HEK293T (cell line): ENCODE data around the gene HS6ST2.
A peak's percentile ranks its signal among the peaks of the same experiment; 100 is the strongest.
"Not testable (repeated sequence)": the region's sequence is repeated elsewhere in the genome, so short reads cannot be mapped to it uniquely, and the experiment has no call there.

ENCODE experiments used
- CTCF ChIA-PET: fragments of 350-600 bp; formaldehyde crosslinking; extraction: SDS; loops from one replicate; lab custom pipeline; 2021; ENCODE audit warnings: antibody characterized with exemption, inconsistent platforms; lab: Yijun Ruan, JAX
- POLR2A ChIA-PET: fragments of 350-600 bp; formaldehyde crosslinking; extraction: SDS; loops from one replicate; lab custom pipeline; 2020; ENCODE audit warnings: antibody characterized with exemption, inconsistent platforms; lab: Yijun Ruan, JAX
- DNase-seq: peaks from one replicate; pipeline ENCODE4 v3.0.0; 2012; ENCODE audit warnings: mixed read lengths; ENCODE audit errors: extremely low spot score
- ARNT ChIP-seq: fragments of 450-650 bp; IDR thresholded peaks from 2 replicates; pipeline ENCODE4 v1.6.1; 2017; ENCODE audit warnings: mild to moderate bottlenecking
- BHLHE40 ChIP-seq: fragments of 450-650 bp; IDR thresholded peaks from 2 replicates; pipeline ENCODE4 v1.6.1; 2016; ENCODE audit warnings: mild to moderate bottlenecking, moderate library complexity, borderline replicate concordance
- CTBP1 ChIP-seq: fragments of 450-650 bp; IDR thresholded peaks from 2 replicates; pipeline ENCODE4 v1.6.1; 2016; ENCODE audit warnings: borderline replicate concordance
- ELF4 ChIP-seq: fragments of 450-650 bp; IDR thresholded peaks from 2 replicates; pipeline ENCODE4 v1.6.1; 2017; ENCODE audit warnings: antibody characterized with exemption
- FOXA1 ChIP-seq: fragments of 450-650 bp; IDR thresholded peaks from 2 replicates; pipeline ENCODE4 v1.6.1; 2016; ENCODE audit warnings: mild to moderate bottlenecking
- FOXK2 ChIP-seq: fragments of 450-650 bp; IDR thresholded peaks from 2 replicates; pipeline ENCODE4 v1.6.1; 2016; ENCODE audit warnings: mild to moderate bottlenecking
- FOXM1 ChIP-seq: fragments of 450-650 bp; IDR thresholded peaks from 2 replicates; pipeline ENCODE4 v1.6.1; 2017; ENCODE audit warnings: mild to moderate bottlenecking, borderline replicate concordance
- HDGF ChIP-seq: fragments of 450-650 bp; IDR thresholded peaks from 2 replicates; pipeline ENCODE4 v1.6.1; 2017; ENCODE audit warnings: antibody characterized with exemption, borderline replicate concordance
- L3MBTL2 ChIP-seq: fragments of 450-650 bp; conservative IDR thresholded peaks from 2 replicates; pipeline ENCODE4 v1.6.1; 2016; ENCODE audit warnings: mild to moderate bottlenecking
- LEF1 ChIP-seq: fragments of 450-650 bp; IDR thresholded peaks from 2 replicates; pipeline ENCODE4 v1.6.1; 2017; ENCODE audit warnings: mild to moderate bottlenecking, borderline replicate concordance
- NFRKB ChIP-seq: fragments of 450-650 bp; IDR thresholded peaks from 2 replicates; pipeline ENCODE4 v1.6.1; 2016; ENCODE audit warnings: mild to moderate bottlenecking, moderate library complexity
- SP1 ChIP-seq: fragments of 450-650 bp; IDR thresholded peaks from 2 replicates; pipeline ENCODE4 v1.6.1; 2017
- SUZ12 ChIP-seq: fragments of 450-650 bp; IDR thresholded peaks from 2 replicates; pipeline ENCODE4 v1.6.1; 2016; ENCODE audit warnings: mild to moderate bottlenecking
- TARDBP ChIP-seq: fragments of 450-650 bp; IDR thresholded peaks from 2 replicates; pipeline ENCODE4 v1.6.1; 2016
- ZNF384 ChIP-seq: fragments of 450-650 bp; IDR thresholded peaks from 2 replicates; pipeline ENCODE4 v1.6.1; 2016
- TF ChIP-seq, protein P1 (sequence below): fragments of 450-650 bp; IDR thresholded peaks from 2 replicates; pipeline ENCODE4 v1.6.1; 2016

The HS6ST2 gene

DNA sequence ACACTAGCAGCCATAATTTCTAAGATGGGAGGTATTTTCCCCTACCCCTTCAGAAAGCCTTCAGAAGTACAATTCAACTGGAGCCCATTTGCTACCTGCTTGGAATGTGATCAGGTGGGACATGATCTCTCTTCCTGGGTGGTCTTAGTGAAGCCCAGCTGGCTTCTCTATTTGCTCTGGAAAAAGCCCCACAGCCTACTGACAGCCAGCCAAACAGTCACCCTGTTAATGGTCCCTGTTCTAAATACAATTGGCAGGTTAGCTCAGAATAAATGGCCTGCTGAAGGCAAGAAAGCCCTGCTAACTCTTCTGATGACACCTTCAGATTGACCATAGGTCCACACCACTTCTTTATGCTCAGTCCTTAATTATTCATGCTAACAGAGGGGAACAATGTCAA lies 39.9 kb downstream of the HS6ST2 start:
- POLR2A ChIA-PET: no interaction called here
- no peak for DNase-seq

DNA sequence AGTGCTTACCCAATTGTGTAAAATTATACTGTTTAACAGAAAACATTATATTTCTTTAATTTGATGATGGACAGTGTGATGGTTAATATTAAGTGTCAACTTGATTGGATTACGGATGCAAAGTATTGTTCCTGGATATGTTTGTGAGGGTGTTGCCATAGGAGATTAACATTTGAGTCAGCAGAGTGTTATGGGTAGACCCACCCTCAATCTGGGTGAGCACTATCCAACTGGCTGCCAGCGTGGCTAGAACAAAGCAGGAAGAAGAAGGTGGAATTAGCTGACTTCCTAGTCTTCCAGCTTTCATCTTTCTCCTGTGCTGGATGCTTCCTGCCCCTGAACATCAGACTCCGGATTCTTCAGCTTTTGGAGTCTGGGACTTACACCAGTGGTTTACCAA lies 42.1 kb downstream of the HS6ST2 start:
- no peak for DNase-seq
- no peak for TF ChIP-seq SUZ12
- no peak for TF ChIP-seq LEF1
- no peak for TF ChIP-seq FOXM1
- TF ChIP-seq SP1: no peak
- TF ChIP-seq ARNT: no peak
- TF ChIP-seq ZNF384: no peak
- TF ChIP-seq TARDBP: no peak
- POLR2A ChIA-PET: no interaction called here
- CTCF ChIA-PET: no interaction called here

More for the DNA sequence above, 39.9 kb downstream of the HS6ST2 start:
- TF ChIP-seq SP1 (no peak), SUZ12 (no peak), CTBP1 (no peak), BHLHE40 (no peak), TARDBP (no peak), FOXK2 (no peak), FOXM1 (no peak), NFRKB (no peak), L3MBTL2 (no peak), HDGF (no peak), ARNT (no peak), ELF4 (no peak), FOXA1 (no peak), ZNF384 (no peak), LEF1 (no peak)
- TF ChIP-seq, protein P1, sequence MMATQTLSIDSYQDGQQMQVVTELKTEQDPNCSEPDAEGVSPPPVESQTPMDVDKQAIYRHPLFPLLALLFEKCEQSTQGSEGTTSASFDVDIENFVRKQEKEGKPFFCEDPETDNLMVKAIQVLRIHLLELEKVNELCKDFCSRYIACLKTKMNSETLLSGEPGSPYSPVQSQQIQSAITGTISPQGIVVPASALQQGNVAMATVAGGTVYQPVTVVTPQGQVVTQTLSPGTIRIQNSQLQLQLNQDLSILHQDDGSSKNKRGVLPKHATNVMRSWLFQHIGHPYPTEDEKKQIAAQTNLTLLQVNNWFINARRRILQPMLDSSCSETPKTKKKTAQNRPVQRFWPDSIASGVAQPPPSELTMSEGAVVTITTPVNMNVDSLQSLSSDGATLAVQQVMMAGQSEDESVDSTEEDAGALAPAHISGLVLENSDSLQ: no peak
- CTCF ChIA-PET: no interaction called here

DNA sequence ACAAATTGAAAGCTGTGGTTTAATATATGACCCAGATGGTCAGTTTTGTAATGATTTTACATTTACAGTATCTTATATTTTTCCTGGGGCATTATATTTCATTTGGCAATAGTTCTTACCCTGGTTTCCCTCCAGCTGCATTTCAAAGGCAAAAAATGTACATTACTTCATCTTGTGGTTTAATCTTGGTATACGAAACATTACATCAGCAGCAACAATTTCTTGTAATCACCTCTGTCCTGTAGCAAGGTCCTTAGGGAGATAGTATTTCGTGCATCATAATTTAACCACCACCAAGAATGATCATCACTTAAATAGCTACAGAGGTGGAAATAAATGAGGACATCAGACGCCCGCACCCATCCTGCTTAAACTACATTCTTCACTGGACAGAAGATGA lies 48.8 kb downstream of the HS6ST2 start:
- no peak for DNase-seq
- ChIA-PET CTCF (interaction anchor here (0.6 kb wide), 1 partner anchor 169 kb away, joined by 3 read pairs; no protein-coding TSS in a partner anchor), POLR2A (no interaction called here)
- TF ChIP-seq ELF4: no peak
- TF ChIP-seq TARDBP: no peak
- no peak for TF ChIP-seq L3MBTL2
- TF ChIP-seq NFRKB: no peak
- no peak for TF ChIP-seq LEF1
- TF ChIP-seq HDGF: no peak
- no peak for TF ChIP-seq SUZ12
- TF ChIP-seq ARNT: no peak
- no peak for TF ChIP-seq BHLHE40
- no peak for TF ChIP-seq SP1
- TF ChIP-seq FOXA1: no peak
- TF ChIP-seq FOXM1: no peak
- TF ChIP-seq, protein P1: no peak
- no peak for TF ChIP-seq FOXK2
- TF ChIP-seq CTBP1: no peak
- no peak for TF ChIP-seq ZNF384

DNA sequence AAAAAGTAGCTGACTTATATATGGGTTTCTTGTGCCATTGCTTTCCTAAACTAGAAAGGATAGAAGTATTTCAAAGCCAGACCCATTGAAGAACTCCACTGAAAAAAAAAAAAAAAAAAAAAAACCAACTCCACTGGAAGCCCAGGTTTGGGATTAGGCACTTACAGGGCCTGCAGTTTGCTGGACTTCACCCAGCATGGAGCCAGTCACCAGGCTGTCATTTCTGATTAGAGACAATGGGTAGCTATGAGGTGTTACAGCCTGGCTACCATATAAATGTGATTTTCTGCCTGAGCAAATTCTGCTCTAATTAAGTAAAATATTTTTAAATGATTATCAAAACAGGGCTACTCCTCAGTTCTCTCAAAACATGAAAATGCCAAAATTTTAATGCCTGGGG lies 49.5 kb downstream of the HS6ST2 start:
- POLR2A ChIA-PET: no interaction called here
- CTCF ChIA-PET: interaction anchor here (0.6 to 0.8 kb wide), 2 partner anchors 169 to 277 kb away, joined by 3 to 6 read pairs; no protein-coding TSS in a partner anchor
- peak; percentile 12 for DNase-seq
- TF ChIP-seq ZNF384 (0 out of 2 replicates have a peak, but pooled peaks have one; percentile 30), ARNT (no peak)

DNA sequence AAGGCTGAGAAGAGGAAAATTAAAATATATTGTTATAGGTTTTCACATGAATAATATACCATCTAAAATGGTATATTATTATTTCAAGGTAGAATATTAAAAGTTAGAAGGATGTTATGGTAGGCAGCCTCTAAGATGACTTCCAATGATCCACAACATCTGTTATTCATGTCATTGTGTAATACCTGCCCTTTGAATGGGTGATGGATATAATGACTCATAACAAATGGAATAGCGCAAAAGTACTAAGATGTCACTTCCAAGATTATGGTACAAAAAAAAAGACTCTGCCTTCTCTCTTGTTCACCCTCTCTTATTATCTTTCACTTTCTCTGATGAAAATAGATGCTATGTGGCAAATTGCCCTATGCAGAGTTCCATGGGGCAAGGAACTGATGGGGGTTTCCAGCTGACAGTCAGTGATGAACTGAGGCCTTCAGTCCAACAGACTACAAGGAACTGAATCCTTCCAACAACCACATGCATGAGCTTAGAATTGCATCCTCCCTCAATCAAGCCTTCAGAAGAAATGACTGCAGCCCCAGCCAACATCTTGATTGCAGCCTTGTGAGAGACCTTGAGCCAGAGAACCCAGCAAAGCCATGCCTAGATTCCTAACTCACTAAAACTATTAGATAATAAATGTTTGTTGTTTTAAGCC lies 57.7 kb downstream of the HS6ST2 start:
- DNase-seq: no peak
- TF ChIP-seq BHLHE40: no peak
- ChIA-PET CTCF (no interaction called here), POLR2A (no interaction called here)

DNA sequence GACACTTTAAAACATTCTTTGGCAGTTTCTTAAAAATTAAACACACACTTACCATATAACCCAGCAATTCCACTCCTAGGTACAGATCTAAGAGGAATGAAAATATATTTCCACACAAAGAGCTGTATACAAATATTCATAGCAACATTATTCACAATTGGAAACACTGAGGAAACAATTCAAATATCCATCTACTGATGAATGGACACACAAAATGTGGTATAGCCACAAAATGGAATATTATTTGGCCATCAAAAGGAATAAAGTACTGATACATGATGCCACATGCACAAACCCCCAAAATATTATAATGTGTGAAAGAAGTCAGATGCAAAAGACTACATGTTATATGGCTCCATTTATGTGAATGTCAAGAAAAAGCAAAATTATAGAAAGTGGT lies 70.9 kb downstream of the HS6ST2 start:
- no peak for DNase-seq
- POLR2A ChIA-PET: no interaction called here
- TF ChIP-seq L3MBTL2: no peak
- no peak for TF ChIP-seq TARDBP
- TF ChIP-seq FOXM1: no peak
- no peak for TF ChIP-seq ZNF384
- TF ChIP-seq LEF1: no peak
- CTCF ChIA-PET: no interaction called here

DNA sequence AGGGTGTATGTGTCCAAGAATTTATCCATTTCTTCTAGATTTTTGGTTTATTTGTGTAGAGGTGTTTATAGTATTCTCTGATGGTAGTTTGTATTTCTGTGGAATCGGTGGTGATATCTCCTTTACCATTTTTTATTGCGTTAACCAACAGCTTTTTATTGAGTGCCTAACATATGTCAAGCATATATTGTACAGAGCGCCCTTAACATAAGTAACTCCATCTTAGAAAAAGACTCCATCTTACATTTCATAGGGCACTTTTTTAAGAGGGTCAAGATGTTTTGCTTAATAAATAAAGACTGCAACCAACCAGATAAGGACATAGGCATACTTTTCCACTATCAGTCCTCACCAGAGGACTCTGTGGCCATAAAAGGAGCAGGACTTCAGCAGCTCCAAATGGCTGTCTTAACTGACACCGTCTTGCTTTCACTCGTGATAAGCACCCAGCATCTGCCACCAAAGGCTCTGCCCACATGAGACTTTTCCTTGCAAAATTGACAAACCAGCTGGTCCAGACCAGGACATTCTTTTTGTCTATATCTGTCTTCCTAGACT lies 75.0 kb downstream of the HS6ST2 start:
- TF ChIP-seq L3MBTL2: no peak
- TF ChIP-seq LEF1: no peak
- TF ChIP-seq CTBP1: no peak
- no peak for TF ChIP-seq ELF4
- DNase-seq: no peak
- ChIA-PET CTCF (no interaction called here), POLR2A (no interaction called here)

DNA sequence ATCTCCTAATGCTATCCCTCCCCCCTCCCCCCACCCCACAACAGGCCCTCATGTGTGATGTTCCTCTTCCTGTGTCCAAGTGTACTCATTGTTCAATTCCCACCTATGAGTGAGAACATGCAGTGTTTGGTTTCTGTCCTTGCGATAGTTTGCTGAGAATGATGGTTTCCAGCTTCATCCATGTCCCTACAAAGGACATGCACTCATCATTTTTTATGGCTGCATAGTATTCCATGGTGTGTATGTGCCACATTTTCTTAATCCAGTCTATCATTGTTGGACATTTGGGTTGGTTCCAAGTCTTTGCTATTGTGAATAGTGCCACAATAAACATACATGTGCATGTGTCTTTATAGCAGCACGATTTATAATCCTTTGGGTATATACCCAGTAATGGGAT lies 77.7 kb downstream of the HS6ST2 start:
- POLR2A ChIA-PET, CTCF ChIA-PET, DNase-seq: not testable (repeated sequence)
